Measurements from ENCODE around the gene PPP3CA.

The PPP3CA gene

DNA sequence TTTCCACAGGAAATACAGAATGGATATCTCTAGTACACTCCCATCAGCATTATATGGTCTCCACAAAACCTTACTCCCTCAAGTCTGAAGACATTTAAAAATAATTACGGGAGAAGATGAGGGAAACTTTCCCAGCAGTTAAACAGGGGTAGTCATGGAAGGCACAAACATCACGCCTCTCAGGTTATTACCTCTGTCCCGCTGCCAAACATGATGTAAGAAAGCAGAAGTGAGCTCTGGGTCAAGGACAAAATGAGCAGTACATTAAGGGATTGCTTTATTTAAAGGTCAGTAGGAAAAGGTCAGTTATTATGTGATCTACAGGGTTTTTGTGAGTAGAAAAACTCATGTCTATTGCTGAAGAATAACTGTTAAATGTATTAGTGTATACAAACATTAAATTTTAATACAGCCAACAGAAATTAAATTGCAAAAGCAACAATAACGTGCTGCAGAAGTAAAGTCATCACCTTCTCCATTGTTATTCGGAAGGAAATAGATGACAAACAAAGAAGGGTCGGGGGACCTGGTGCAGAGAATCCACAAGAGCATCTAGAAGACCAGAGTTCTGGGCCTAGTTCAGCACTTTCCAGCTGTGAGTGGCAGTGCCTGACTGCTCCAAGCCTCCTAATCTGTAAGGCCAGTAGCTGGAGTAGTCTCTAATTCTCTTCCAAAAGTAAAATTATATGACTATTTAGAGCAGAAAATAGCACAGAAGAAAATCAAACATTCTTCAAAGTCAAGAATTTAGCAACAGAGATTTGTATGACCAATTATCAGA is 171.2 kb downstream of the PPP3CA start:
- DNase-seq (ENCODE audit: low spot score), result no peak

DNA sequence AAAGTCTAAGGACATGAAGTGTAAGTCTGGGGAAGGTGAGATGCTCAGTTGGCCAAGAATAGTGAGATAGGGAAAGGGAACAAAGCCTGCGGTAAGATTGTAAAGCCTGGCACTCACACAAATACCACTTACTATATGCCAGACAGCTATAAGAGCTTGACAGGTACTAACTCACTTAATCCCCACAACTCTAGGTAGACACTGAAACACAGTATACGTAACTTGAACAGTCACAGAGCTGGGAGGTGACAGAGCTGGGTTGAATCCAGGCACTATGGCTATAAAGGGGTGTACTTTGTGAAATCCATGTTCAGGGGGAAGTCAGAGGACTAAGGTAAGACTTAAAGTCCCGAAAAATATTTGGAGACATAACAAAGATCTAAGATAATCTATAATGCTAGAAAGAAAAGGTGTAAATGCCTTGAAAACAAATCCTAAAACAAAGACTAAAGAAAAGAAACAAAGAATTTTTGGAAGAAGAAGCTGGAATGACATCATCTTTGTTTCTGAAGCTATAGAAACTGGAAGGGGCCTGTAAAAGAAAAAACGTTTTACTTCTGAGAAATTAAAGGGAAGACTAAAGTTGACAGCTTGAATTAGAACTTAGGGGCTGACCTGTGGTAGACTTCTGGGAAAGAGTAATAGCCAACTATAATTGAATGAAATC is 172.5 kb downstream of the PPP3CA start:
- DNase-seq (ENCODE audit: low spot score), result no peak

DNA sequence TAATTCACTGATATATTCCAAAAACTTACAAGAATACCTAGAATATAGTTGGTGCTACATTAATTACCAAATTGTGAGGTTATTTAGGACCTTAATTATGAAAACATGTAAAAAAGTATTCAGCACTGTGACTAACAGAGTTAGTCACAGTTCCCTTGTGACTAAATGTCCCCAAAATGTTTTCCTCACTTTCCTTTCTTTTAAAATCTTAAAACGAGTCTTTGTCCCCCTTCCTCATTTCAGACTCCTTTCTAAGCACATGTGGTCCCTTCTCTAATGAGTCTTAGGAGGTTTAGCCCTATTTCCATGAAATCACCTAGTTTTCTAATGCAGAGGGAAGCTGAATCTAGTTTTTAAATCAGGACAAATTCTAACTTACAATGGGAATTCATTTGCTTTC is 175.0 kb downstream of the PPP3CA start:
- DNase-seq (ENCODE audit: low spot score), result no peak

DNA sequence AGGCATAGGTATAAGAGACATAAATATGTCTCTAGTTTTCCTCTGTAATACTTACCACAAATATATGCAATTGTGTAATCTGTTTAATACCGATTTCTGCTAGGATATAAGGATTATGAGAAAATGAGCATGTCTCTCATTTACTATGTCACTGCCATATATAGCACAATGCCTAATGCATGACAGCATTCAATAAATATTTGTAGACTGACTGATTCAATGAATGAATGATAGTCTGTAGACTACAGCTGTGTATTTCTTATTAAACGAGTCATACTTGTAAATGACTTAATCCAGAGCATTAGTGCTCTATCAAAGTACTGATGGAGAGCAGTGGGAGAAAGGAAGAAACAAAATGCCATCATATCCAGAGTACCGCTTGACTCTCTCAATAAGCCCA is 175.6 kb downstream of the PPP3CA start:
- no peak for DNase-seq (ENCODE audit: low spot score)

DNA sequence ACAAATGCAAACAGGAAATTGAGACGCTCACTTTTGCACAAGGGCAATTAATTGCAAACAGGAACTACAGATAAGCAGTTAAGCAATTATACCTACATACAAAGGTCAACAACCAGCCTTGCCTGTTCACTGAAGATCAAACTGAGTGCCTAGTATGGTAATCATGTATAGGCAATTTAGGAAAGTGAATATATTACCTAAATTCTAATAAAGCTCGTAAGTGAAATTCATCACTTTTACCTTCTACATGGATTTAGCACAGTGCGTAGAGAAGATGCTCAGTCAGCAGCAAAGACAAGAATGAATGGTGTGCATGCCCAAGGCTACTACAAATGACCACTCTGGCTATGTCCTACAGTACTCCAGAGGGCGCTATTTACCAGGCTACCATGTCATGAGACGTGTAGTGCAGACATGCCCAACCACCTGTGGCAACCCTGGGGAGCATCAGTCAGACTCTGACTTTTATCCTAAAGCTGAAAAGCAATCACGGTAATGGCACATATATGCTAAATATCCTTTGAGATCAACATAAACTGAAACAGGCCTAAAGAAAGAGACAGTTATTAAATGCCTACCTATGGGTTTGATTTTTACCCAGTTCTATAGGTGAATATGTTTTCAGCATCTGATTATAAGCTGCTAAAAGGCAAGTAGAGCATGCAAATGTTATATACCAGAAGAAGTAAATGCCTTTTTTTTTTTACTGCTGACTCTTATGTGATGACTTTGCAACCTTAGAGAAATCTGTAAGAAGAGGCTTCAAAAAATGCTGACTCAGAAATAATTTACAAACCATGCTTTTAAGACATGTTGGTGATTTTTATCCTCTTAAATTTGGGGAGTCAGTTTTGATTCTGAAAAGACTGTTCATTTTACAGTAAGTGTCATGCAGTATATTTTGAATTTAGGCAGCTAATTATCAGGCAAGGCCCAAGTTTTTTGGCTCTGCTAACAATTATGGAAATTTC is 178.0 kb downstream of the PPP3CA start:
- peak; percentile 44 for DNase-seq (ENCODE audit: low spot score)

DNA sequence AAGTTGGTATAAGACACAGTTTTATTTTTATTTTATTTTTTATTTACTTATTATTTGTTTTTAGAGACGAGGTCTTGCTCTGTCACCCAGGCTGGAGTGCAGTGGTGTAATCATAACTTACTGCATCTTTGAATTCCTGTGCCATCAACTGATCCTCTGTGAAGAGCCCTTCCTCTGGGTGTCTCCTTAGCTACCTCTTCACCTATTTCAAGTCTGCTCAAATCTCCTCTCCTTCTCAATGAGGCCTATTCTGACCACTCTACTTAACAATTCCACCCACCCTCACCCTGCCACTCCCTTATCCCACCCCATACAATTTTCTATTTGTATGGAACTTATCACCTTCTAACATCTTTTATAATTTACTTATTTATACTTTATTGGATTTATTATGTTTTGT is 183.4 kb downstream of the PPP3CA start:
- no peak for DNase-seq (ENCODE audit: low spot score)

DNA sequence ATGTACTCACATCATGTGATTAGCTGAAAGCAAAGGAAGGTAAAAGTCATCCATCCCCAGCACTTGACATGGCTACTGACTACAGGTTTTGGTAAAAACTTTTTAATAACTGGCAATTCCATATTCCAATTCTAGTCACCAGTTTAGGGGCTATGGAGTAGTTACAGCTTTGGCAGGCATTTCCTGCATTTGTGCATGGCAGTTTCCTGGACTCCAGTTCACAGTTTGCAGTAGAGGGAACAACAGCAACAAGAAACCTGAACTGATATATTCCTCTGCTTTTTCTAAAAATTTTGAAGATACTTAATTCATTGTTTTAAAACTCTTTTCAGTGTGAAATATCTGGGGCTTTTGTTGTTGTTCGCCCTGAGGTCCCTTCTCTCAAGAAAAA is 184.3 kb downstream of the PPP3CA start:
- DNase-seq (ENCODE audit: low spot score), result no peak

DNA sequence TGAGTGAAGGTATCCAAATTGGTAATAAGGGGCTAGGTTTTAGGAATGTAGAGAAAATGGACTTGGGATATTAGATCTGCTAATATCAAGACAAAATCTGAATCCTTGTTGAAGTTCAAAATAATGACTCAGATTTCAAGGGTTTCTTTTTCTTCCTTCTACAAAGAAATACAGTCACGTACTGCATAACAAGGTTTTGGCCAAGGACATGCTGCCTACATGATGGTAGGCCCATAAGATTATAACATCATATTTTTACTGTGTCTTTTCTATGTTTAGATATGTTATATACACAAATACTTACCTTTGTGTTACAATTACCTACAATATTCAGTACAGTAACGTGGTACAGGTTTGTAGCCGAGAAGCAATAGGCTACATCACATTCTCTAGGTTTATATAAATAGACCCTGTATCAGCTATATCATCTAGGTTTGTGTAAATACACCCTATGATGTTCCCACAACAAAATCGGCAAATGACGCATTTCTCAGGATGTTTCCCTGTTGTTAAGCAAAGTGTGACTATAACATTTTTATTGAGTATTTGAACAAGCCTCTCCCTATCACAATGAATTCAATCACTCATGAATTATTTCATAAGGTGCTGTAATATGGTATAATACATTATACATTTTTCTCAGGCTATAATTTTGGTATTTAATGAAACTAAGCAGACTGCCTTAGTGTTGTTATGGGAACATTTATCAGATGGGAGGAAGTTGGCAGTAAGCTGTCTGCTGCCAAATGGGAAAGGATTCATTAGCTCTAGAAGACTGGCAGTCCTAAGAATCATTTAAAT is 186.3 kb downstream of the PPP3CA start:
- DNase-seq (ENCODE audit: low spot score), result no peak

DNA sequence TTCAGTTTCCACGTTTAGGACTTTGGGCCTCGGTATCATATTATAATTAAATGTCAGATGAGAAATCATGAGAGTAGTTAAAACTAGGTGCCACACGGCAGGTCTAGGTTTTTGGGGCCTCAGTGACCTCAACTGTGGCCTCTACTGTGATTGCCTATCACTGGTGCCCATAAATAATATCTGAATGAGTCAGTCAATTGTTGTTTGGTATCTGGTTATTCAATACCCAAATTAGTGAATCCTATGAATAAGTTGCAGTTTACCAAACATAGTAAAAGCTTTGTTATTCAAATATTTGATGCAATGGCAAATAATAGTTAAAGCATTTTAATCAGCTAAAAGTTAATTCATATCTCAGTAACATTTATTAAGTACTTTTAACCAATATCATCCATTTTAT is 188.8 kb downstream of the PPP3CA start:
- no peak for DNase-seq (ENCODE audit: low spot score)

DNA sequence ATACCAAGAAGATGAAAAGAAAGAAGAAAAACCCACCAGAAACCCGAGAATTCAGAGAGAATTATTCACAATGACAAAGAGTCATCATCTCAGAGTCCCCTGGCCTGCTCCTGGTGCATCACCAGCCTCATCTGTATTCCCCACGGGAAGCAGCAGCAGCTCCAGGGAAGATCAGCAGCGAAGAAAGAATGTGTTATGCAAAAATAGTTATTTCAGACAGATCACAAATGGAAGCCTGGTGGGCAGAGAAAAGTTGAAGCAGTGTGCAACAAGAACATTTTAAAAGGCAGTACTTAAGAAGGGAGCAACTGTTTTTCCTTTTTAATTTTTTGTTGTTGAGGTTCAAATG is 189.2 kb downstream of the PPP3CA start:
- no peak for DNase-seq (ENCODE audit: low spot score)

DNA sequence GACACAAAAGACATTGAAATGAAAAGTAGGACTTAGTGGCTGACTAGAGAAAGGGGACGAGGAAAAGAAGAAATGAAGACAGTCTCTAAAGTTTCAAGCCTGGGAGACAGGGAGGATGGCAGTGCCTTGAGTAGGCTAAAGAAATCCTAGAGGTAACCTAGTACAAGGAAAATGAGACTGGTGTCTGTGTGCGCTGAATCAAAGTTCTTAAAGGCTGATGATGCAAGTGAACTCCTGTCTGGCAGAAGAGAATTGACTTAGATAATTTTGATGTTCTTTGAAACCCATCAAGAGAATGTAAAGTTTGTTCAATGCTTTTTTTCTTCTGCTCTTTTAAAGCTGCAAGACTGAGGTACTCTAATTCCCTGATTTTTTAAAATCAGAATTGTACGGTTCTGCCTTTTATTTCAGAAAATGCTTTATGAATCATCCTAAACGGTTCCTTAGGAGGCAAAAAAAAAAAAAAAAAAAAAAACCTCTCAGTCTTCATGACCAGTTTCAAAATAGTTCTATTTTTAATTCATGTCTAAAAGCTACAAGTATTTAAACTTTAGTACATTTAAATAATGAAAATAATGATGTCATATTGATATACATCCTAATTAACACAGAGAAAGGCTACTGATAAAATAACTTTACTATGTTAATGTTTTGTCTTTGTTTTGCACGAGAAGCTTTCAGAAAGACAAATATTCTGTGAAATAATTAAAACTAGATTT is 189.8 kb downstream of the PPP3CA start:
- no peak for DNase-seq (ENCODE audit: low spot score)

DNA sequence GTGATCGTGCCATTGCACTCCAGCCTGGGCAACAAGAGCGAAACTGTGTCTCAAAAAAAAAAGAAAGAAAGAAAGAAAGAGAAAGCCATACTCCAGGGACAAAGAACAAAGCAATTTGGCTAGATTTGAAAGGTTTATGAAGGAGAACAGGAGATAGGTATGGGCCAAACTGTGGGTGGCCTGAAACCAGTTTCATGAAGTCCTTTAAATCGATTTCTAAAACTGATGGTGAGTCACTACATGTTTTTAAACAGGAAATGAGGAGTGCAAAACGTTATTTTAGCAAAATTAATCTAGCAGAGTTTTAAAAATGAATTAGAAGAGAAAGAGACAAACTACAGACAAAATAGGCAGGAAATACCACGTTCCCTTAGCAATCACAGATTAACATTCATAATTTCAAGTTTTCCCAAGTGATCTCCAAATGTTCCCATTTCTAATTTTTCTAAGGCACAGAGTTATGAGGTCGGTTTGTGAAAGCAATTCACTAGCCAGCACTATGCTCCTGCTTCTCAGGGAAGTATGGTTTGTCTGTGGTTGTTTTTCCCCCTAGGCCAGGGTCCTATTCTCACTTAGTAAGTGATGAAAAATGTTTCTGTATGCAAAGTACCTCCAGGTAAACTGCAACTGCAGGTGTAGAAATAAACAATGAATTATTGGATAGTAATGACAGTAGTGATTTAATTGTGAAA is 190.6 kb downstream of the PPP3CA start:
- no peak for DNase-seq (ENCODE audit: low spot score)

DNA sequence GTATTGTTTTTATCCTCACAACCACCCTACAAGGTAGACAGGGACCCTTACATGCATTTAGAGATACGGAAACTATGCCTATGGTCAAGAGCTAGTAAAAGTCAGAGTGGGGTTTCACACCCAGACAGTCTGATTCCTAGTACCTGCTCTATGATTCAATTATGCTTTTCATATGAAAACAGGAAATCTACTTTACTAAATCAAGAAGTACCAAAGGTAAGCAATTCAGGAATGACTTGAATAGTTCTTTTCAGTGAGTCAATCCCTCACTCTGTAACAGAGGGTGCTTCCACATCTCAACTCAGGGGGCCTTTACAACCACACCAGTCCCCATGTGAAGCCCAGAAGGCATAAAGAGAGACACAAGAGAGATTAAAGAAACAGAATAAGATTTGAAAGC is 191.4 kb downstream of the PPP3CA start:
- DNase-seq (ENCODE audit: low spot score), result no peak

DNA sequence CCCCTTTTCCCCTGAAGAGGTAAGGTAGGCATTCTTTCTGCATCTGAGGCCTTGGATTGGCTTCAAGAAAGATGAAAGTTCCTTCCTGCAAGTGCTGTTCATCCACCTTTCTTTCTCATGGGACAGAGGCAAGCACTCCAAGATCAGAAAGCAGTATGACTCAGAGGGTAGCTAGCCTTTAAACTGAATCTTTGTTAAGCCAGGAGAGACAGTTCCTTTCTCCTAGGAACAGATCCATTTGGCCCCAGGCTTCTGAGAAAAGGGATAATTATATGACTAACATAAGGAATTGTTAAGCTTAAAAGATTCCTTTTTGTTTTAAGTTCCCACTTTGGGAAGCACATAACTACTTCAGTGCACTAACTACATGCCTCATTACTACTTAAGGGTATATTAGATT is 192.0 kb downstream of the PPP3CA start:
- DNase-seq (ENCODE audit: low spot score), result no peak

DNA sequence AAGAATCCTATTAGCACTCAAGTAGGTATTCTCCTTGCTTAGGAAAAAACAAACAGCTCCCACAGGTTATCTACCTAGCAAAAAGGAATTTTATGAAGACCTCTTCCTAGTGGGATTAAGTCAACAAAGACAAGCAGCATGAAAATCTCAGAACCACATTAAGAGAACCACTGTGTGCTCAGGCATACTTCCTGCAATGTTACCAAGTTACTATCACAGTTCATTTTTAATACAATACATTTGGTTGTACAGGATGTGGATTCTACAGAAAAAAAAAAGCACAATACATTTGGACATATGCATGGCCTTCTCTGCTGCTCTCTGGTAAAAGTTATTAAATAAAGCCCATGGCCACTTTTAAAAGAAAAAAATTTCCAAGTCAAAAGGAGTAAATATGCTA is 193.7 kb downstream of the PPP3CA start:
- DNase-seq (ENCODE audit: low spot score), result no peak

DNA sequence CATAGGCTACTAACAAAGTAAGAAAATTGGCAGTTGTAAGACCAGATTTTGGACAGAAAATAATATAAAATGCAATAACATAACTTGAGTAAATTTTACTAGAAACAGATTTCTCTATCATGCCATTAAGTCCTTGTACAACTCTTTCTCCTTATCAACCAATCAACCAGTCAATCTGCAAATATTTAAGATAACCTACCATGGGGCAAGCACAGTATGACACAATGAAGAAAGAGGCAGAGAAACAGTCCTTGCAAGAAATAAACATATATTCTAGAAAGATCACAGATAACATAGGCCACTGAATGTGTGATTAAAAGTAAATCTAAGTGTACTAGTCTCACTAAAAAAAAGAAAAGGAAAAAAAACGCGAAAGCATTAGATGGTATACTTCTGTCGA is 194.8 kb downstream of the PPP3CA start:
- no peak for DNase-seq (ENCODE audit: low spot score)

DNA sequence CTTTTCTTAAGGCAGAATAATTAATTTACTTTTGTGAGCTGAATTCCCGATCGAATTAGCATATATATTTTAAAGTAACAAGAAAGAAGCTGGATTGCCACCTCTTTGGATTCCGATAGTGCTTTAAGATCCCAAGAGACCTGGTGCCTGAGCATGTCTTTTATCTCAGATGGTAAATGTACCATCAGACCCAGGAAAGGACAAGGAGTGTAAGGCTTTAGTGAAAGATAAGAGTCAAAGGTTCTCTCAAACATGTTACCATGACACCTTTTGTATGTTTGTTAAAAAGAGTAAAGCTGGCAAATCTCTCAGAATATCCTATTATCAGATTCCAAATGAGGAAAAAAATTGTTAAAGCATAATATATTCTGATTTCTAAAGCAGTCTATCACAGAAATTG is 198.8 kb downstream of the PPP3CA start:
- no peak for DNase-seq (ENCODE audit: low spot score)

DNA sequence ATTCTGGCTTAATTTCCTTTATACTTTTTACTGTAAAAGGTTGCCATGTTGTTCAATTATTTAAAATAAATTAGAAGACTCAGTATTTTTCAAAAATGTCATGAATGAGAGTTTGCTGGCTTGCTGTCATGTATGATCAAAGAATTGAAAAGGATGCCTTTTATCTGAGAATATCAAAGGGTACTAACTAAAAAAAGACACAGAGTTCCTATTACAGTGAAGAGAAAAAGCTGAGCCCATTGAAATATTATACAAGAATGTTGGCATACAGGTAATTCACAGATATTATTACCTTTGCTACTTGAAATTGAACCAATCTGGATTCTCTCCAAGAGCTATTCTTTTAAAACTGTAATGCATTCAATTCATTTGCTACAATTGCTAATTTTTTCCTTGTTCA is 200.0 kb downstream of the PPP3CA start:
- DNase-seq (ENCODE audit: low spot score), result no peak

DNA sequence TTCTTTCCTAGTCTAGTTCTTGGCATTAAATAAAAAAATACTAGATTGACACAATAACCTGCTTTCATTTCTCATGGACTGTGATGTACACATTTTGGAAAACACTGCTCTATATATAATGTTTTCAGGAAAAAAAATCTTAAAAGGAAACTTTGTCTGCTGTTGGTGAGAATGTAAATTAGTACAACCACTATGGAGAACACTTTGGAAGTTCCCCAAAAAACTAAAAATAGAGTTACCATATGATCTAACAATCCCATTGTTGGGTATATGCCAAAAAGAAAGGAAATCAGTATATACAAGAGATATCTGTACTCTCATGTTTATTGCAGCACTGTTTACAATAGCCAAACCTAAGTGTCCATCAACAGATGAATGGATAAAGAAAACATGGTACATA is 202.3 kb downstream of the PPP3CA start:
- DNase-seq (ENCODE audit: low spot score), result no peak

DNA sequence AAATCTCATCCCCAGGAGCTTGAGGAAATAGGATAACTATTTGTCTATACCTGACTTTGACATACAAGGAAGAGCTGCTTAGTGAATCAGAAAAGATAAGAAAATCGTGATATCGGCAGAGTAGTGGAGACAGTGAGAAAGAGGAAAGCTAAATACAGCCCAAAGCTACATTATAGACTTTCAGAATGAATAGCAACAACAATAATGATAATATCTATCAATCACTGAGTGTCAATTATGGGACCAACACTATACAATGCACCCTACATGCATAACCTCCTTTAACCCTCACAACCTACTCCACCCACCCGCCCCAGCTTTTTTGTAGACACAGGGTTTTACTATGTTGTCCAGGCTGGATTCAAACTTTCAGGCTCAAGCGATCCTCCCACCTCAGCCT is 205.1 kb downstream of the PPP3CA start:
- no peak for DNase-seq (ENCODE audit: low spot score)

DNA sequence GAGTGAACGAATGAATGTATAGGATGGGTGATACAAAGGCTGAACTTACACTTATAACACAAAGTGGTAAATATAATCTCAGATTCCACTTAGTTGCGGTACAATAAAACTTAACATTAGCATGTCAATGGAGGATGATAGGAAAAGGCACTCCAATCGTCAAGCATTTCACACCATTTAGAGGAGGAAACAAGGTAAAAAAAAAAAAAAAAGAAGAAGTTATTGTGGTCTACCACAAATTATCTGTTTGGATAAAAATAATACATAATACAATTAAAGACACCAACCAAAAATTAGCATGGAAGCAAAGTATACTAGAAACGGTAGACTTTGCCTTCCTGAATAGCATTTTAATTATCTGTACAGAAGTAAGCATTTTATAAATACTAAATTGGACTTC is 205.5 kb downstream of the PPP3CA start:
- no peak for DNase-seq (ENCODE audit: low spot score)
